Ramos (cell line): ENCODE measurements around the gene GANAB.
"Not testable (repeated sequence)": the region's sequence is repeated elsewhere in the genome, so short reads cannot be mapped to it uniquely, and the experiment has no call there.

Source experiments
- in situ Hi-C: fragments of 300-500 bp; cut with MboI; formaldehyde crosslinking; loops from one replicate; pipeline ENCODE4 v1.14.3; 2022; ENCODE audit warnings: low sequenced_read_pairs; ENCODE audit not compliant: unreplicated experiment

GANAB gene

GRCh38 chr11:62669420-62670161 is 23.2 kb upstream of the GANAB start:
- in situ Hi-C loops, result no loop called here

- in situ Hi-C loops, result no loop called here
Observed at GRCh38 chr11:62667460-62667859, 21.0 kb upstream of the GANAB start.

- in situ Hi-C loops, result no loop called here
Observed at GRCh38 chr11:62666259-62666926, 20.0 kb upstream of the GANAB start.

GRCh38 chr11:62665599-62666258 is 19.3 kb upstream of the GANAB start:
- in situ Hi-C loops, result no loop called here

- in situ Hi-C loops, result no loop called here
Observed at GRCh38 chr11:62665075-62665598, 18.7 kb upstream of the GANAB start, which contains the start of the genes C11orf98 and CSKMT. Gene C11orf98 (minus strand): TSS chr11:62665210. CDS start chr11:62665169, 41 bp downstream. Gene CSKMT (plus strand): TSS chr11:62665312. CDS start chr11:62665880, 568 bp downstream.

GRCh38 chr11:62664405-62665074 is 18.1 kb upstream of the GANAB start:
- in situ Hi-C loops, result no loop called here

GRCh38 chr11:62656796-62657429 is 10.5 kb upstream of the GANAB start:
- in situ Hi-C loops, result no loop called here

- in situ Hi-C loops, result no loop called here
Observed at GRCh38 chr11:62654297-62654696, 7.9 kb upstream of the GANAB start.

- in situ Hi-C loops, result no loop called here
Observed at GRCh38 chr11:62652161-62653006, 6.0 kb upstream of the GANAB start.

- in situ Hi-C loops, result not testable (repeated sequence)
Observed at GRCh38 chr11:62650283-62650682, 3.9 kb upstream of the GANAB start.

- in situ Hi-C loops, result no loop called here
Observed at GRCh38 chr11:62649486-62649885, 3.1 kb upstream of the GANAB start.

GRCh38 chr11:62648967-62649364 is 2.6 kb upstream of the GANAB start:
- in situ Hi-C loops, result no loop called here

- in situ Hi-C loops, result no loop called here
Observed at GRCh38 chr11:62648185-62648966, 2.0 kb upstream of the GANAB start.

- in situ Hi-C loops, result no loop called here
Observed at GRCh38 chr11:62647609-62648005, 1.2 kb upstream of the GANAB start.

- in situ Hi-C loops, result no loop called here
Observed at GRCh38 chr11:62646825-62647608, 604 bp upstream of the GANAB start.

- in situ Hi-C loops, result no loop called here
Observed at GRCh38 chr11:62645671-62645945, 805 bp downstream of the GANAB start.

GRCh38 chr11:62644220-62644619 is 2.2 kb downstream of the GANAB start:
- in situ Hi-C loops, result no loop called here

- in situ Hi-C loops, result no loop called here
Observed at GRCh38 chr11:62632492-62632891, 13.9 kb downstream of the GANAB start.
